KOPT-K1 (cell line): ENCODE results near the gene CCDC27.
"Not testable (repeated sequence)": the region's sequence is repeated elsewhere in the genome, so short reads cannot be mapped to it uniquely, and the experiment has no call there.

ENCODE experiments used
- H3K27ac ChIP-seq: fragments of 200-600 bp; sonication (generic); 2 replicates; pipeline ENCODE4 v1.5.1; 2016; ENCODE audit warnings: antibody characterized with exemption, mild to moderate bottlenecking, low read depth, low read length; ENCODE audit not compliant: poor library complexity, severe bottlenecking
- H3K36me3 ChIP-seq: fragments of 200-600 bp; sonication (generic); 2 replicates; pipeline ENCODE4 v1.5.1; 2017; ENCODE audit warnings: antibody characterized with exemption, mild to moderate bottlenecking, low read length, moderate library complexity; ENCODE audit not compliant: insufficient read depth
- H3K9me3 ChIP-seq: fragments of 200-600 bp; sonication (generic); 2 replicates; pipeline ENCODE4 v1.5.1; 2017; ENCODE audit warnings: antibody characterized with exemption, low read length, mild to moderate bottlenecking; ENCODE audit not compliant: insufficient read depth, poor library complexity, severe bottlenecking

The CCDC27 gene

DNA sequence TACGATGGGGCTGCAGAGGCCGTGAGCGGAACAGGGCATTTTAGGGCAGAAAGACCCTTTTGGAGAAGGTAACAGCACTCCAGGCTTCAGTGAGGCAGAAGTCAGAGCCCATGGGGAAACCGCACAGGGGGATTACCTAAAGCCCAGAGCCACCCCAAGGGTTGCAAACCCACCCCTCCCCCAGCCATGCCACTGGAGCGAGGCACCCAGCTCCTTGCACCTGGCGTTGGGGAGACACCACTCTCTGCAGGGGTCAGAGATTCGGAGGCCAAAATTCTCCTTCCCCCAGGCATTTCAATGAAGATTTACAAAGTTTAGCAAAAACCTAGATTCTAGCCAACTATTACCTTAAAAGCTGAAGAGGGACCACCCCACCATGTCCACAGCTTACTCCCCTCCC, 38.4 kb upstream of the CCDC27 start:
- no peak overlapping the region for H3K27ac ChIP-seq
- no peaks in the 10 kb centered on the region for H3K9me3 ChIP-seq
- H3K36me3 ChIP-seq = no peaks in the 10 kb centered on the region

DNA sequence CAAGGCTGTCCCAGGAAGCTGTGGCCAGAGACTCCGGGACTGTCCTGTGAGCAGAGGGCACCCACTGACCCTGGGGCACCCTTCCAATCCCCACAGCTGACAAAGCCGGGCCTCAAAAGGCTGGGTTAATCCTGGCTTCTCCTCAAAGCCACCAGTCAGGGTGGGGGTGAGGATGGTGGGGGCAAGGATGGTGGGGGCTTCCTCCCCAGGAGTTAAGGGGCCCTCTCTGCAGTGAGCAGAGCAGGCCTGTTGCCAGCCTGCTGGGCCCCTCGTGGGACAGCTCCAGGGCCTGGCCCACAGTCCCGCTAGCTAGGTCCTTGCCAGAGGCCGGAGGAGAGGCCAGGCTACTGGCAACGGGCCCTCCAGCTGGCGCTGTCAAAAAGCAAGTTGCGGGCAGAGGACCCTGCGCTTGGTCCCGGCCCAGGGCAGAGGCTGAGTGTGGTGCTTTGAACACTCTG, 37.9 kb upstream of the CCDC27 start:
- no peaks in the 10 kb centered on the region for H3K36me3 ChIP-seq
- H3K9me3 ChIP-seq = no peaks in the 10 kb centered on the region
- no peak overlapping the region for H3K27ac ChIP-seq

DNA sequence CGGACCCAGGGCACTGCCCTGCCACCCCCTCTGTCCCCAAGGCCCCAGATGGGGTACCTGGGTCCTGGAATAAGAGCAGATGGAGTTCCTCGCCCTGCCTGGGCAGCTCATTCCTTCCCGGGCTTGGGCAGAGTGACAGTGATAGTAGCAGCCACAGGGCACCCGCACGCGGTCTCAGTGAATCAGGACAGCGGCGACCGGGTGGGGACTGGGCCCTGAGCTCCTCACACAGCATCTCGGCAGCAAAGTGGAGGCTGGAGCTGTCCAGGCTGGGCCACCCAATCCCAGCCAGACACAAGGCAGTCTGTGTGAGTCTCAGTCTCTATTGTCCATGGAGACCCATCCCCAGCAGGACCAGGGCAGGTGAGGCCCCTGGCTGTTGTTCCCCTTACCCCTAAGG, 37.4 kb upstream of the CCDC27 start:
- H3K9me3 ChIP-seq = no peaks in the 10 kb centered on the region
- no peak overlapping the region for H3K27ac ChIP-seq
- no peaks in the 10 kb centered on the region for H3K36me3 ChIP-seq

DNA sequence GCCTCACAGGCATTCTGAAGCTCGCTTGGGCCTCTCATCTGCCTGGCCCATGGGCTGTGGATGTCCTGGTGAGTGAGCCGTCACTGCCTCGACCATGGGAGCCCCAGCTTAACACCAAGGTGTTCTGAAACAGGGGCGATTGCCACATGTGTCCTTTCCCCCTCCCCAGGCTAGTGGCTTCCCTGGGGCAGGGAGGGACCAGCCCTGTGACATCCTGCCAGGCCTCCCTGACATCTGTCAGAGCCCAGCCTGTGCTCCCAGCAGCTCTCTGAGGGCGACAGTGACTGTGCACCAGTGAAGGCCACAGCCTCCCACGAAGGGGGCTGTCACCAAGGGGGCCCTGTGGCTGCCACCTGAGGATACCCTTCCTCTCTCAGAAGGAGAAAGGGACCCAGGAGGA, 35.9 kb upstream of the CCDC27 start:
- Histone ChIP-seq H3K9me3 (no peaks in the 10 kb centered on the region), H3K27ac (no peak overlapping the region)

DNA sequence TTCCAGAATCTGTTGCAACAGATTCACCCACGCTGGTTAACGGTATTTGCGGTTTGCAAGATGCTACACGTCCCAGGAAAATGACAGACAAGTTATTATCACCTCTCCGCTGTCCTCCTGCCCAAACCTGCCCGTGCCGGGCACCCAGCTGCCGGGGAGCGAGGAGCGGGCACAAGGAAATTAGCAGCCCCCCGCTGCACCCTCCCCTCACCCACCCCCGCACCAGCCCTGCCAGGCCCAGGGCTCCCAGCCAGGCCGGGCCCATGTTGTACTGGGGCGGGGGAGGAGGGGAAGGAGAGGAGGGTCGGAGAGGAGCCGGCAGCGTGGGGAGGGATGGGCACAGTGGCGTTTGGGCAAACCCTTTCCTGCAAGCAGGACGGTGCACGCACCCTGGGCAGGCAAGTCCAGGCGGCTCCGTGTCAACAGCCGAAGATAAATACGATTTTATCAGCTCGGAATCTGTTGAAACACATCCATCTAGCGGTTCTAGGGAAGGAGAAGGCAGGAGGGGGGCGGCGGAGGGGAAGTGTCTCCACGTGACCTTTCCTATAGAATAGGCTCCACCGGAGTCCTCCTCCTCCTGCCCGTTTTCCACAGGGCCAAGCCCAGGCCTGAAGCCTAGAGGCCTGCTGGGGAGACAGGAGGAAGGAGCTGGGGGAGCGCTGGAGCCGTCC, 35.1 kb upstream of the CCDC27 start:
- Histone ChIP-seq H3K27ac (no peak overlapping the region), H3K9me3 (no peaks in the 10 kb centered on the region), H3K36me3 (no peaks in the 10 kb centered on the region)

More for the DNA sequence above, 35.9 kb upstream of the CCDC27 start:
- H3K36me3 ChIP-seq = no peaks in the 10 kb centered on the region

DNA sequence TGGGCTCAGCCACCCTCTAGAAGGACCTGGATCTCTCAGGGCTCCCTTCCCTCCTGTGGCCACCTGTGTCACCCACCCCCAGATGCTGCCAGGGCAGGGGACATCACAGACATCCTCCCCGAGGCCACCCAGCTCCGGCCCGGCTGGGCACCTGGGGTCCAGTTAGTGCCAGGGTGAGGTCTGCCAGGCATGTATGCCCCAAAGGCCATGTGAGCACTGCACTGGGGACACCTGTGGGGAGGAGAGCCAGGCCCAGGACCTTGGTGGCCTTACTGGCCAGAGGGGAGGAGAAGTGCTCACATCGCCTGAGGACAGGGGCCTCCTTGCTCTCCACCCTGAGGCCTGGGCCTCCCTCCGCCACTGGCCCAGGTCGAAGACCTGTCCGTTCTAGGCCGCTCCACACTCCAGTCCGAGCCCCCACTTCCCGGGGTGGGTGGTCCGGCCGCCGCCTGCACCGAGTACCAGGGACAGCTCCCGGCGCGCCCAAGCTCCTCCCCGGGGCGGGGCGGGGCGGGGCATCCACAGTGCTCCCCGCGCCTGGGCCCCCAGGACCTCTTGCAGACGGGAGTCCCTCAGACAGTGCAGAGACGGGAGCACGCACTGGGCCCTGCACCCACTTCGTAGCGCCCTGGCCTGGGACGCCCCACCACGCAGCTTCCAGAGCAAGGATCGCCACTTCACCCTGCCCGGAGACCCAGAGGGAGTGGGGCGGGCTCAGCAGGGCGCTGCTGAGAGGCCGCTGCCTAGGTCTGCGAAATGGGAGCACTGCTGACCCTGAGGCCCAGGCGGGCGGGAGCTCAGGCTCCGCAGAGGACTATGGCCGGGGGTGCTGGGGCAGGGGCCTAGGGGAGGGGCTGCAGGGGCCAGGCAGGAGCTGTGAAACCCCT, 34.3 kb upstream of the CCDC27 start:
- no peak overlapping the region for H3K27ac ChIP-seq
- no peaks in the 10 kb centered on the region for H3K36me3 ChIP-seq
- H3K9me3 ChIP-seq = no peaks in the 10 kb centered on the region

DNA sequence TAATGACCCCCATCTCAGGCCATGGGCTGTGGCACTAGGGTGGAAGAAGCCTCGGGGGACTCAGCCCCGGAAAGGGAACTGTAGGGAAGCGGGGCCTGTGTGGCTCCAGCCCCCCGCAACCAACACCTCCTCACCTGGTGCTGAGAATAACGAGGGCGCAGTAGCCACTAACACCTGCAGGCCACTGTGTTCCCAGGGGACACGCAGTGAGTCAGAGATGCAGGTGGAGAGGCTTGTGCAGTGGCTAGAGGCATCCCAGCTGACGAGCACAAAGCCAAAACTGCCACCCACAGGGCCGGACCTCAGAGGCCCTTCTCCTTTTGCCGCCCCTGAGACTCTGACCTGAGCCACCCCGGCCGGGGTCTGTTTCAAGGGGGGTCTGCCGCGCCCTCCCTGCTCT, 33.5 kb upstream of the CCDC27 start:
- Histone ChIP-seq H3K36me3 (no peaks in the 10 kb centered on the region), H3K9me3 (no peaks in the 10 kb centered on the region), H3K27ac (no peak overlapping the region)

DNA sequence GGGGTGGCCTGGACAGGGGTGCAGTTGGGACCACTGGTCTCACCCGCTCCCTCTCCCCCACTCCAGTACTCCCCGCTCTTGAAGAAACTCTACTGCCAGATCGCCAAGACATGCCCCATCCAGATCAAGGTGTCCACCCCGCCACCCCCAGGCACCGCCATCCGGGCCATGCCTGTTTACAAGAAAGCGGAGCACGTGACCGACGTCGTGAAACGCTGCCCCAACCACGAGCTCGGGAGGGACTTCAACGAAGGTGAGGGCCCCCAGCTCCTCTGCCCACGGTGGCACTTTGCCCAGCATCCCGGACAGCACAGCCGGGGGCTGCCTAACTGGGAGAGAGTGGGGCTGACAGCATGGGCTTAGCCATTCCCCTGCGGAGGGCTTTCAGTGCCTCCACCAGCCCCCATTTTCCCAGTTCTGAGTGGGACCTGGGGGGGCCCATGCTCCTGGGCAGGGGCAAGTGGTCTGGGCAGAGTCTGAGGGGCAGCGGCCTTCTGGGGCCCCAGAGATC, 30.2 kb upstream of the CCDC27 start:
- H3K9me3 ChIP-seq = no peaks in the 10 kb centered on the region
- H3K36me3 ChIP-seq = no peaks in the 10 kb centered on the region
- H3K27ac ChIP-seq = no peak overlapping the region

DNA sequence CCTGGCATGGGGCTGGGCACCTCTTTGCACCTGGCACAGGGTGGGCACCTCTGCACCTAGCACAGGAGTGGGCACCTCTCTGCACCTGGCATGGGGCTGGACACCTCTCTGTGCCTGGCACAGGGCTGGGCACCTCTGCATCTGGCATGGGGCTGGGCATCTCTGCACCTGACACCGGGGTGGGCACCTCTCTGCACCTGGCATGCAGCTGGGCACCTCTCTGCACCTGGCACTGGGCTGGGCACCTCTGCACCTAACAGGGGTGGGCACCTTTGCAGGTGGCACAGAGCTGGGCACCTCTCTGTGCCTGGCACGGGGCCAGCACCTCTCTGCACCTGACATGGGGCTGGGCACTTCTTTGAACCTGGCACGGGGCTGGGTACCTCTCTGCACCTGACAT, 29.4 kb upstream of the CCDC27 start:
- Histone ChIP-seq H3K9me3 (no peaks in the 10 kb centered on the region), H3K27ac (no peak overlapping the region), H3K36me3 (no peaks in the 10 kb centered on the region)

DNA sequence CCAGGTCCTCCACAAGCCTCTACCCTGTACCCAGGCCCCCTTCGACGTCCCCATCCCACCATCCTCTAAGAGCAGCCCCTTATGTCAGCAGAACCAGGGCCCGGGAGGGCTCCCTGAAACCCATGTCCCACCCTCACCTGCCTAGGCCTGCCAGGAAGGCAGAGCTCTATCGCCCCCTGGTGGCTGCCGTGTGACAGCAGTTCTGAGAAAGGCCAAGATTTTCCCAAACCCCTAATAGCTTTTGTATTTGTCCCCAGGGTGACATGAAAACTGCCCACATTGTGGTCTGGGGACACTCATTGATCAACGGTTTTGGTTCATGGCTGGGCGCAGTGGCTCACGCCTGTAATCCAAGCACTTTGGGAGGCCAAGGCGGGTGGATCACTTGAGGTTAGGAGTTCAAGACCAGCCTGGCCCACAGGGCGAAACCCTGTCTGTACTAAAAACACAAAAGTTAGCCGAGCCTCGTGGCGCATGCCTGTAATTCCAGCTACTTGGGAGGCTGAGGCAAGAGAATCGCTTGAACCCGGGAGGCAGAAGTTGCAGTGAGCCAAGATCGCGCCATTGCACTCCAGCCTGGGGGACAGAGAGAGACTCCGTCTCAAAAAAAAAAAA, 27.7 kb upstream of the CCDC27 start:
- H3K36me3 ChIP-seq, H3K9me3 ChIP-seq, H3K27ac ChIP-seq: not testable (repeated sequence)

DNA sequence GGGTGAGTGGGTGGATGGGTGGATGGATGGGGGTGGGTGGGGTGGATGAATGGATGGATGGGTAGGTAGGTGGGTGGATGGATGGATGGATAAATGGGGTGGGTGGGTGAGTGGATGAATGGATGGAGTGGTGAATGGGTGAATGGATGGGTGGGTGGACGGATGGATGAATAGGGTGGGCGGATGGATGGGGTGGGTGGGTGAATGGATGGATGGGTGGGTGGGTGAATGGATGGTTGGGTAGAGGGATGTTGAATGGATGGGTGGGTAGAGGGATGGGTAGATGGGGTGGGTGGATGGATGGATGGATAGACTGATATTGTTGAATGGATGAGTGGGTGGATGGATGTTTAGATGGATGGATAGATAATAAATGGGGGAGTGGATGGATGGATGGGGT, 26.9 kb upstream of the CCDC27 start:
- Histone ChIP-seq H3K27ac (no peak overlapping the region), H3K9me3 (no peaks in the 10 kb centered on the region), H3K36me3 (no peaks in the 10 kb centered on the region)

DNA sequence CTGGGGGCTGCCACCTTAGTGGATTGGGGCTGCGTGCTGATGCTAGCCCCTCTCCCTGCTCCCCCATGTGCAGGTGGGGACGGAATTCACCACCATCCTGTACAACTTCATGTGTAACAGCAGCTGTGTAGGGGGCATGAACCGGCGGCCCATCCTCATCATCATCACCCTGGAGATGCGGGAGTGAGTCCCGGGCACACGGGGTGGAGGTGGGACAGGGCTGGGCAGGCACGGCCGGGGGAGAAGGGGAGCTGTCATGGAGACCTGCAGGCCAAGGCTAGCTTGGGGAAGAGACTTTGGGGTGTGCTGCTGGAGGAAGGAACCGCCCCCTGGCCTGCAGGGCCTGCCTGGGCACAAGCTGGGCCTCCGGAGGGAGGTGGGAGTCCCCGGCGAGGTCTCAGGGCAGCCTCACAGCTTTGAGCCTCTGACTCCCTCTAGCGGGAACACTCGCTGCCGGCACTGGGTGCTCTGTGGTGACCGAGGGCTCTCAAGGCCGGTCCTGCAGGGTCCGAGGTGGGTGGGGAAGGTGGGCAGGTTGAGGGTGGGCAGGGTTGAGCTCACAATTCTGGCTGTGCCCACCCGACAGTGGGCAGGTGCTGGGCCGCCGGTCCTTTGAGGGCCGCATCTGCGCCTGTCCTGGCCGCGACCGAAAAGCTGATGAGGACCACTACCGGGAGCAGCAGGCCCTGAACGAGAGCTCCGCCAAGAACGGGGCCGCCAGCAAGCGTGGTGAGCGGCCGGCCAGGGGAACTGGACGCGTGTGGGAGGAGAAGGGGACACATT, 25.0 kb upstream of the CCDC27 start:
- Histone ChIP-seq H3K36me3 (no peaks in the 10 kb centered on the region), H3K27ac (no peak overlapping the region), H3K9me3 (no peaks in the 10 kb centered on the region)

DNA sequence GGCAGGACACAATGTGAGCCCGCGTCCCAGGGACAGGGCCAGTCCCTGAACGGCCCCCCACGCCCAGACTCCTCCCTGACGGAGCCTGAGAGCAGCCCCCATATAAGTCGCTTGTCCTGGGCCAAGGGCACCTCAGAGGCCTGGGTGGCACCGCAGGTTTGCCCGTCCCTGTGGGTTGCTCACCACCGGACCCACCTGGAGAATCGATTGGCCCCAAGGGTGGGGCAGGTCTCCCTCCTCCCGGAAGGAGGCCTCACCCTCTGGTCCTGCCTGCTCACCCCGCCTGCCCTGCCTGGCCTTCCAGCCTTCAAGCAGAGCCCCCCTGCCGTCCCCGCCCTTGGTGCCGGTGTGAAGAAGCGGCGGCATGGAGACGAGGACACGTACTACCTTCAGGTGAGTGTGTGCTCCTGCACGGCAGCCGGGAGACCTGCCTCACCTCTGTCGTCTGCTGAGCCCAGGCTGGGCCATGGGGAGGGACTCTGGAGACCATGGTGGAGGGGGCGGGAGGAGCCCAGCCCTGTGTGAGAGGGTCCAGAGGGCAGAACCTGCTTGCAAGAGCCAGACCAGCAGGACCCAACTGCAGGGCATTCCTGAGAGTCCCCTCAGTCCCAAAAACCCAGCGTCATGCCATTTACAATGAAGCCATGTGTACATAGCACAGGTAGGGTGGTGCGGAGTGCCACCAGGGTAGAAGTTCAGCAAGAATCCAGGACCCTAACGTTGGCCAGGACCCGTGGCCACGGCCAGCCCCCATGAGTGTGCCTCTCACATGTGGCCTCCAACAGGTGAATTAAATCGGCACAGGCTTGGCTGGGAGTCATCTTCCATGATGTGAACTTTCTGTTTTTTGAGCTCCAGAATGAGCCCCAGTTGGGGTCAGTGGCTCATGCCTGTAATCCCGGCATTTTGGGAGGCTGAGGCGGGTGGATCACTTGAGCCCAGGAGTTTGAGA, 24.1 kb upstream of the CCDC27 start:
- no peak overlapping the region for H3K27ac ChIP-seq
- no peaks in the 10 kb centered on the region for H3K9me3 ChIP-seq
- H3K36me3 ChIP-seq = no peaks in the 10 kb centered on the region
